ENCODE results near the gene VPS8.

The VPS8 gene

DNA sequence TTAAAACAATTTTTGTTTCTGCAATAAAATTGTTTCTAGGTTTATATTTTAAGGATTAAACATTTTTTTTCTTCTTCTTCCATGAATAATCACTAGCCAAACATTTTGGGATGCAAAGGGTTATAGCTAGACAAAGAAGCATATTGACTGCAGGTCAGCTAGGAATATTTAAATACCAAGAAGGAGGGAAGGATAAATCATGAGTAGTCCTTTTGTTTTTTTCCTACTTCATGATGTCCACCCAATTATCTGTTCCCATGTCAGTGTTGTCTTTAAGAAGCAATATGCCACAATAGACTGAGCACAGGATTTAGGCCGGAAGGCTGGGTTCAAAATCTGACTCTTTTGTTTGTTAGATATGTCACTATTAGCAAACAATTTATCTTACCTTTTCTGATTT lies 82.1 kb downstream of the VPS8 start:
- TF ChIP-seq EZH2 (IDR thresholded peaks at IDR 0.05; ENCODE audit: borderline replicate concordance, low read length) (no peak), CTCF (IDR thresholded peaks at IDR 0.05; ENCODE audit: low read length) (no peak)
- no peaks in the 10 kb centered on the region for H3K9me3 ChIP-seq (ENCODE audit: low read length)
- no peaks in the 10 kb centered on the region; the same call in 1 of the 2 replicates for H3F3A ChIP-seq (ENCODE audit: insufficient read depth, low read length)
- no peaks in the 10 kb centered on the region for H3K27me3 ChIP-seq (ENCODE audit: insufficient read depth, low read length)
- H4K20me1 ChIP-seq (ENCODE audit: insufficient read depth, low read length), result no peaks in the 10 kb centered on the region
- no peak overlapping the region for H2AFZ ChIP-seq (ENCODE audit: low read length)
- no peak overlapping the region for H3K9ac ChIP-seq (ENCODE audit: low read length)
- no peaks in the 10 kb centered on the region for H3K4me1 ChIP-seq (ENCODE audit: insufficient read depth, low read length, severe bottlenecking)
- H3K79me2 ChIP-seq (ENCODE audit: insufficient read depth, low read length), result no peaks in the 10 kb centered on the region
- H3K9me2 ChIP-seq (ENCODE audit: low read depth, low read length), result no peaks in the 10 kb centered on the region
- H3K4me3 ChIP-seq (ENCODE audit: low read depth, low read length, poor library complexity, severe bottlenecking), result no peak overlapping the region
- no peak overlapping the region for H3K4me2 ChIP-seq (ENCODE audit: low read length)
- H3K36me3 ChIP-seq (ENCODE audit: insufficient read depth, low read length), result no peaks in the 10 kb centered on the region
- no peak overlapping the region for H3K27ac ChIP-seq (ENCODE audit: low read depth, low read length, poor library complexity, severe bottlenecking)

DNA sequence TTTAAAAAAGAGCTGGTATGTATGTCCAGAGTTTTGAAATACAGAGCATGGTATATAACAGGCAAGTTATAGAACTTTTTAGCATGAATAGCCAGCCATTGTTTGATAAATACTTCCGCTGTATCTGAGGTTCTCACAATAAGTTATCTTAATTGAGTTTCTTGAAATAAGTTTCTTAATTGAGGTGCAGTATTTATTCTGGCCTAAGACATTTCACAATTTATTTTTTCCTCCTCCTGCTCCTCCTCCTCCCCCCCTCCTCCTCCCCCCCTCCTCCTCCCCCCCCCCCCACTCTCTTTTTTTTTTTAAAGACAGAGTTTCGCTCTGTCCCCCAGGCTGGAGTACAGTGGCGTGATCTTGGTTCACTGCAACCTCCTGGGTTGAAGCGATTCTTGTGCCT lies 83.4 kb downstream of the VPS8 start:
- Histone ChIP-seq H3K9ac (ENCODE audit: low read length) (no peak overlapping the region), H3K4me1 (ENCODE audit: insufficient read depth, low read length, severe bottlenecking) (no peaks in the 10 kb centered on the region), H3K79me2 (ENCODE audit: insufficient read depth, low read length) (no peaks in the 10 kb centered on the region), H2AFZ (ENCODE audit: low read length) (no peak overlapping the region), H3K9me2 (ENCODE audit: low read depth, low read length) (no peaks in the 10 kb centered on the region), H3K27me3 (ENCODE audit: insufficient read depth, low read length) (no peaks in the 10 kb centered on the region), H4K20me1 (ENCODE audit: insufficient read depth, low read length) (no peaks in the 10 kb centered on the region), H3K4me3 (ENCODE audit: low read depth, low read length, poor library complexity, severe bottlenecking) (no peak overlapping the region), H3F3A (ENCODE audit: insufficient read depth, low read length) (no peaks in the 10 kb centered on the region; the same call in 1 of the 2 replicates), H3K27ac (ENCODE audit: low read depth, low read length, poor library complexity, severe bottlenecking) (no peak overlapping the region), H3K36me3 (ENCODE audit: insufficient read depth, low read length) (peaks cover 6% of the 10 kb centered on the region; the same call in 1 of the 2 replicates), H3K4me2 (ENCODE audit: low read length) (no peak overlapping the region), H3K9me3 (ENCODE audit: low read length) (no peaks in the 10 kb centered on the region)
- TF ChIP-seq EZH2 (IDR thresholded peaks at IDR 0.05; ENCODE audit: borderline replicate concordance, low read length), result no peak
- no peak for TF ChIP-seq CTCF (IDR thresholded peaks at IDR 0.05; ENCODE audit: low read length)

GRCh38 chr3:184896336-184896735 lies 84.4 kb downstream of the VPS8 start:
- no peaks in the 10 kb centered on the region for H3K79me2 ChIP-seq (ENCODE audit: insufficient read depth, low read length)
- no peak for TF ChIP-seq CTCF (IDR thresholded peaks at IDR 0.05; ENCODE audit: low read length)
- no peak for TF ChIP-seq EZH2 (IDR thresholded peaks at IDR 0.05; ENCODE audit: borderline replicate concordance, low read length)
- H3K4me1 ChIP-seq (ENCODE audit: insufficient read depth, low read length, severe bottlenecking), result no peaks in the 10 kb centered on the region
- no peak overlapping the region for H2AFZ ChIP-seq (ENCODE audit: low read length)
- H3F3A ChIP-seq (ENCODE audit: insufficient read depth, low read length), result no peaks in the 10 kb centered on the region
- no peak overlapping the region for H3K4me3 ChIP-seq (ENCODE audit: low read depth, low read length, poor library complexity, severe bottlenecking)
- no peaks in the 10 kb centered on the region for H4K20me1 ChIP-seq (ENCODE audit: insufficient read depth, low read length)
- no peaks in the 10 kb centered on the region for H3K27me3 ChIP-seq (ENCODE audit: insufficient read depth, low read length)
- no peaks in the 10 kb centered on the region for H3K9me3 ChIP-seq (ENCODE audit: low read length)
- H3K9me2 ChIP-seq (ENCODE audit: low read depth, low read length), result no peaks in the 10 kb centered on the region
- peaks cover 6% of the 10 kb centered on the region; the same call in 1 of the 2 replicates for H3K36me3 ChIP-seq (ENCODE audit: insufficient read depth, low read length)
- H3K9ac ChIP-seq (ENCODE audit: low read length), result no peak overlapping the region
- no peak overlapping the region for H3K27ac ChIP-seq (ENCODE audit: low read depth, low read length, poor library complexity, severe bottlenecking)
- H3K4me2 ChIP-seq (ENCODE audit: low read length), result no peak overlapping the region

Data from OCI-LY1 (cell line).